ENCODE measurements around the gene UXS1. TPM values are rescaled to one million over a fixed set of nuclear protein-coding genes. Genes with fewer than 3 reads are reported as not detected.

UXS1 gene
- total and polyA plus RNA-seq, 2 of the 8 experiments (the other 6 are each of a cell fraction or from before 2014, with no cell fraction given) = 44.5 to 63.4 TPM

DNA sequence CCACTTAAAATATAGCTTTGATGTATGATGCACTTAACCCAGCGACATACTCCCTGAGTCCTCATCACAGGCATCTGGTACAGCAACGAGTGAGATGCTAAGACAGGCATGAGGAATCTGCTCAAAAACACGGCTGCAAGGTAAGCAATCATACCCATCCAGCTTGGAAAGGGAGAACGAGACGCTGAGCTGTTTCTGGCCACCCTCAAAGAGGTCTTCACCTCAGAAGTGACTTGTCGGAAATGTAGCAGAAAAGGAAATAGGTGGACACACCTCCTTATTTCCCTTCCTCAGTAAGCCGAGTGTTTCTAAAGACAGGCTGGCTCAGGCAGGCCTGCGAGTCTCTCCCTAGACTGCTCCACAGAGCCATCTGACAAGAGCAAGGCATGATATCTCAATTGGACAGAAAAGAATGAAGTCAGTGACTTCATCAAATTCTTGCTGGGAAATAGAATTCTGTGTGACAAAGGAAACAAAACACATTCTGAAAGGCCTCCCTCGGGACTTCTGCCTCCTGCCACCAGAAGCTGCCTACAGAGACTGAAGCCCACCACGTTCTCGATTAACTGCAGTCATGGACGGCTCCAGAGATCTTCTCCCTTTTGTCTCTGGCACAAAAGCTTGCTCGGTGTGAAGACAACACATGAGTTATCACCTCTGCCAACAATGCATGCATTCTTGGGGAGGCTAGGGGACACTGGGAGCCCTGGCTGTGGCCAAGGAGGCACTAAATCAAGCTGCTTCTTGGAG, 84.3 kb downstream of the UXS1 start:
- Histone ChIP-seq H2AK5ac (ENCODE audit: low read depth, low read length) (no peak overlapping the region), H3K4ac (replicated peaks; ENCODE audit: insufficient read length, low read depth, low read length) (no peak overlapping the region), H3K79me1 (ENCODE audit: low read depth, low read length) (no peaks in the 10 kb centered on the region), H3K36me3 (ENCODE audit: control insufficient read depth in 2 of 4, insufficient read depth in 4 of 4, low read length in 3 of 4) (peaks cover 3 to 26% (median 21%) of the 10 kb centered on the region in 4 experiments; a peak in 7 of 8 replicates), H3K23me2 (ENCODE audit: low read depth, low read length) (no peaks in the 10 kb centered on the region), H3K18ac (ENCODE audit: extremely low read depth, low read length) (no peak overlapping the region), H2BK120ac (replicated peaks; ENCODE audit: low read depth, low read length) (no peak overlapping the region), H2BK12ac (ENCODE audit: low read depth, low read length) (no peak overlapping the region), H4K5ac (ENCODE audit: insufficient read length, low read depth, low read length) (no peak overlapping the region), H3K9ac (replicated peaks in 1 of 4; ENCODE audit: extremely low read depth in 1 of 4, low read depth in 3 of 4, low read length in 3 of 4) (no peak overlapping the region), H3K4me1 (replicated peaks in 1 of 4; ENCODE audit: control insufficient read depth in 3 of 4, insufficient read depth in 4 of 4, low read length in 3 of 4) (no peaks in the 10 kb centered on the region), H3K56ac (replicated peaks; ENCODE audit: insufficient read length, low read depth, low read length) (no peak overlapping the region), H3K79me2 (ENCODE audit: control insufficient read depth in 1 of 2, insufficient read depth in 2 of 2, low read length in 2 of 2) (no peaks in the 10 kb centered on the region), H2BK5ac (ENCODE audit: low read depth, low read length) (no peak overlapping the region), H3K14ac (ENCODE audit: insufficient read length) (no peak overlapping the region), H3K9me3 (ENCODE audit: insufficient read depth in 2 of 2, low read depth in 1 of 2, low read length in 1 of 2) (no peaks in the 10 kb centered on the region), H3K4me2 (ENCODE audit: insufficient read depth in 1 of 2, low read depth in 2 of 2, low read length in 2 of 2) (no peak overlapping the region), H4K8ac (ENCODE audit: extremely low read depth, insufficient read depth, low read length) (no peak overlapping the region), H3K27ac (ENCODE audit: low read depth, low read length) (no peak overlapping the region), H3K4me3 (ENCODE audit: extremely low read depth in 1 of 4, insufficient read depth in 2 of 4, low read depth in 3 of 4, low read length in 4 of 4) (no peak overlapping the region), H3K23ac (ENCODE audit: insufficient read length) (no peak overlapping the region), H4K91ac (replicated peaks; ENCODE audit: insufficient read length, low read length) (no peak overlapping the region), H2BK15ac (ENCODE audit: low read length) (no peak overlapping the region), H2BK20ac (ENCODE audit: low read length) (no peak overlapping the region), H4K20me1 (replicated peaks in 1 of 2; ENCODE audit: control insufficient read depth in 1 of 2, insufficient read depth in 2 of 2, low read length in 2 of 2) (peaks cover 3 to 8% of the 10 kb centered on the region in 2 experiments), H2AFZ (ENCODE audit: low read length) (no peak overlapping the region), H3K27me3 (replicated peaks in 1 of 4; ENCODE audit: control insufficient read depth in 3 of 4, extremely low read depth in 1 of 4, insufficient read depth in 3 of 4, low read length in 3 of 4) (no peaks in the 10 kb centered on the region)
- ChIA-PET POLR2A (ENCODE audit: partially characterized antibody) (no interaction called here), CTCF (ENCODE audit: partially characterized antibody) (interaction anchor here (0.5 to 2.2 kb wide), 8 partner anchors 8 to 741 kb away, joined by 3 to 8 read pairs (median 3); no protein-coding TSS in a partner anchor)
- FAIRE-seq (no peak), DNase-seq (ENCODE audit: low read depth in 1 of 2, low spot score in 2 of 2) (no peak)
- 83% methylated on average over 13 of the region's 13 CpGs; no CpG with 5 or more reads in 1 of the 2 experiments for WGBS, 2 experiments (ENCODE audit: extremely low coverage in 1 of 2, insufficient coverage in 1 of 2, insufficient read length in 1 of 2, insufficient replicate concordance in 2 of 2, low coverage in 1 of 2, low lambda C conversion rate in 2 of 2, missing lambda C conversion rate in 1 of 2)
- TF ChIP-seq TAF7 (optimal IDR thresholded peaks at IDR 0.05; ENCODE audit: borderline replicate concordance, low read depth, low read length) = no peak
- no peak for TF ChIP-seq RBBP5 (IDR thresholded peaks at IDR 0.05; ENCODE audit: borderline replicate concordance, low read depth, low read length)
- TF ChIP-seq POLR2A (IDR thresholded peaks at IDR 0.05; ENCODE audit: control extremely low read depth in 1 of 2, low read depth in 2 of 2, low read length in 2 of 2) = no peak
- TF ChIP-seq CREB1 (IDR thresholded peaks at IDR 0.05) = no peak
- TF ChIP-seq KDM1A (IDR thresholded peaks at IDR 0.05; ENCODE audit: borderline replicate concordance, low read length) = no peak
- no peak for TF ChIP-seq HDAC2 (IDR thresholded peaks at IDR 0.05; ENCODE audit: borderline replicate concordance in 1 of 2, low read depth in 2 of 2, low read length in 2 of 2)
- TF ChIP-seq SIX5 (IDR thresholded peaks at IDR 0.05; ENCODE audit: low read depth, low read length) = no peak
- no peak for TF ChIP-seq SIN3A (conservative IDR thresholded peaks at IDR 0.05 in 1 of 2, IDR thresholded peaks at IDR 0.05 in 1 of 2; ENCODE audit: low read depth in 1 of 2, low read length in 2 of 2)
- TF ChIP-seq, protein P1, sequence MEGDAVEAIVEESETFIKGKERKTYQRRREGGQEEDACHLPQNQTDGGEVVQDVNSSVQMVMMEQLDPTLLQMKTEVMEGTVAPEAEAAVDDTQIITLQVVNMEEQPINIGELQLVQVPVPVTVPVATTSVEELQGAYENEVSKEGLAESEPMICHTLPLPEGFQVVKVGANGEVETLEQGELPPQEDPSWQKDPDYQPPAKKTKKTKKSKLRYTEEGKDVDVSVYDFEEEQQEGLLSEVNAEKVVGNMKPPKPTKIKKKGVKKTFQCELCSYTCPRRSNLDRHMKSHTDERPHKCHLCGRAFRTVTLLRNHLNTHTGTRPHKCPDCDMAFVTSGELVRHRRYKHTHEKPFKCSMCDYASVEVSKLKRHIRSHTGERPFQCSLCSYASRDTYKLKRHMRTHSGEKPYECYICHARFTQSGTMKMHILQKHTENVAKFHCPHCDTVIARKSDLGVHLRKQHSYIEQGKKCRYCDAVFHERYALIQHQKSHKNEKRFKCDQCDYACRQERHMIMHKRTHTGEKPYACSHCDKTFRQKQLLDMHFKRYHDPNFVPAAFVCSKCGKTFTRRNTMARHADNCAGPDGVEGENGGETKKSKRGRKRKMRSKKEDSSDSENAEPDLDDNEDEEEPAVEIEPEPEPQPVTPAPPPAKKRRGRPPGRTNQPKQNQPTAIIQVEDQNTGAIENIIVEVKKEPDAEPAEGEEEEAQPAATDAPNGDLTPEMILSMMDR (IDR thresholded peaks at IDR 0.05; ENCODE audit: control extremely low read depth in 1 of 3, insufficient read depth in 1 of 3, low read depth in 1 of 3, low read length in 3 of 3) = no peak
- no peak for TF ChIP-seq TCF12 (IDR thresholded peaks at IDR 0.05; ENCODE audit: low read depth, low read length)

Measured in H1 (cell line).